Stimulated activated naive B cell treated with anti-CD40 and anti-IgM and Interleukin-4, amounts not matched to agents 10 μg/mL and 1 μg/mL and 100 μg/mL, for 72 hours (primary cell): ENCODE measurements around the gene TFF1.

Experiments
- ATAC-seq, 2 donors: fragments of 150-1000 bp; cut with Tn5 transposase; replicated peaks; 2 replicates each; pipeline ENCODE4 v1.10.0; 2021; ENCODE audit warnings: moderate library complexity in 1 of 2
- DNase-seq: peaks from one replicate; pipeline ENCODE4 v3.0.0; 2021
- H3K27ac Mint-ChIP-seq: one replicate; pipeline ENCODE4 v1.8.0; 2022; ENCODE audit warnings: mild to moderate bottlenecking, mixed read lengths
- H3K27me3 Mint-ChIP-seq, 2 donors: one replicate each; pipeline ENCODE4 v1.8.0; 2022; ENCODE audit warnings: mixed read lengths in 2 of 2
- H3K36me3 Mint-ChIP-seq, 2 donors: one replicate each; pipeline ENCODE4 v1.8.0; 2022; ENCODE audit warnings: mixed read lengths in 2 of 2, mild to moderate bottlenecking in 1 of 2
- H3K4me1 Mint-ChIP-seq, 2 donors: one replicate each; pipeline ENCODE4 v1.8.0; 2022; ENCODE audit warnings: mixed read lengths in 2 of 2, mild to moderate bottlenecking in 1 of 2
- H3K4me3 Mint-ChIP-seq, 2 donors: one replicate each; pipeline ENCODE4 v1.8.0; 2022; ENCODE audit warnings: mild to moderate bottlenecking in 2 of 2, mixed read lengths in 2 of 2, moderate library complexity in 1 of 2
- H3K9me3 Mint-ChIP-seq, 2 donors: one replicate each; pipeline ENCODE4 v1.8.0; 2022; ENCODE audit warnings: mixed read lengths in 2 of 2, mild to moderate bottlenecking in 1 of 2

Gene TFF1

GRCh38 chr21:42344631-42345030, 21.7 kb downstream of the TFF1 start:
- H3K27me3 Mint-ChIP-seq, result peaks cover 0 to 6% of the 10 kb centered on the region in 2 donors
- ATAC-seq, result no peak
- no peaks in the 10 kb centered on the region for H3K36me3 Mint-ChIP-seq
- H3K9me3 Mint-ChIP-seq, result no peaks in the 10 kb centered on the region
- H3K4me1 Mint-ChIP-seq, result no peaks in the 10 kb centered on the region
- DNase-seq, result no peak
- no peak overlapping the region for H3K27ac Mint-ChIP-seq
- H3K4me3 Mint-ChIP-seq, result no peak overlapping the region

- H3K27ac Mint-ChIP-seq, result no peak overlapping the region
- H3K36me3 Mint-ChIP-seq, result no peaks in the 10 kb centered on the region
- no peak overlapping the region for H3K4me3 Mint-ChIP-seq
- no peaks in the 10 kb centered on the region for H3K9me3 Mint-ChIP-seq
- peaks cover 0 to 3% of the 10 kb centered on the region in 2 donors for H3K4me1 Mint-ChIP-seq
- ATAC-seq (no peak), DNase-seq (no peak)
- H3K27me3 Mint-ChIP-seq, result peaks cover 0 to 6% of the 10 kb centered on the region in 2 donors
Observed at GRCh38 chr21:42343963-42344510, 22.3 kb downstream of the TFF1 start.

- ATAC-seq (no peak), DNase-seq (no peak)
- Mint-ChIP-seq H3K36me3 (no peaks in the 10 kb centered on the region), H3K4me3 (no peak overlapping the region), H3K27me3 (peaks cover 0 to 6% of the 10 kb centered on the region in 2 donors), H3K4me1 (peaks cover 0 to 5% of the 10 kb centered on the region in 2 donors), H3K9me3 (no peaks in the 10 kb centered on the region), H3K27ac (no peak overlapping the region)
Observed at GRCh38 chr21:42343556-42343955, 22.8 kb downstream of the TFF1 start.

GRCh38 chr21:42343101-42343500, 23.2 kb downstream of the TFF1 start:
- H3K4me3 Mint-ChIP-seq, result no peak overlapping the region
- DNase-seq (no peak), ATAC-seq (no peak)
- peaks cover 3 to 7% of the 10 kb centered on the region in 2 donors for H3K4me1 Mint-ChIP-seq
- no peak overlapping the region for H3K27ac Mint-ChIP-seq
- H3K9me3 Mint-ChIP-seq, result no peaks in the 10 kb centered on the region
- H3K27me3 Mint-ChIP-seq, result peaks cover 0 to 7% of the 10 kb centered on the region in 2 donors
- H3K36me3 Mint-ChIP-seq, result no peaks in the 10 kb centered on the region

- H3K4me1 Mint-ChIP-seq, result peaks cover 10 to 12% of the 10 kb centered on the region in 2 donors
- ATAC-seq (no peak), DNase-seq (no peak)
- H3K27ac Mint-ChIP-seq, result no peak overlapping the region
- no peaks in the 10 kb centered on the region for H3K9me3 Mint-ChIP-seq
- H3K4me3 Mint-ChIP-seq, result no peak overlapping the region
- H3K36me3 Mint-ChIP-seq, result no peaks in the 10 kb centered on the region
- H3K27me3 Mint-ChIP-seq, result peaks cover 5 to 16% of the 10 kb centered on the region in 2 donors
Observed at GRCh38 chr21:42341776-42342542, 24.4 kb downstream of the TFF1 start.

GRCh38 chr21:42340187-42341050, 25.9 kb downstream of the TFF1 start:
- Mint-ChIP-seq H3K36me3 (no peaks in the 10 kb centered on the region), H3K27me3 (peaks cover 5 to 13% of the 10 kb centered on the region in 2 donors), H3K4me3 (no peak overlapping the region), H3K27ac (no peak overlapping the region), H3K9me3 (no peaks in the 10 kb centered on the region), H3K4me1 (peaks cover 10 to 12% of the 10 kb centered on the region in 2 donors)
- DNase-seq (no peak), ATAC-seq (no peak)

GRCh38 chr21:42338729-42339715, 27.3 kb downstream of the TFF1 start:
- Mint-ChIP-seq H3K9me3 (no peaks in the 10 kb centered on the region), H3K4me3 (no peak overlapping the region), H3K27me3 (peaks cover 5 to 18% of the 10 kb centered on the region in 2 donors), H3K27ac (no peak overlapping the region), H3K4me1 (peaks cover 10 to 12% of the 10 kb centered on the region in 2 donors), H3K36me3 (no peaks in the 10 kb centered on the region)
- ATAC-seq (peak in 1 of 2 donors; percentile 52), DNase-seq (no peak)

- Mint-ChIP-seq H3K4me1 (peaks cover 10 to 12% of the 10 kb centered on the region in 2 donors), H3K27ac (no peak overlapping the region), H3K9me3 (no peaks in the 10 kb centered on the region), H3K27me3 (peaks cover 10 to 24% of the 10 kb centered on the region in 2 donors), H3K4me3 (peak overlapping the region in 1 of 2 donors; percentile 25), H3K36me3 (no peaks in the 10 kb centered on the region)
- DNase-seq (peak; percentile 70), ATAC-seq (peak; percentile 98)
Observed at GRCh38 chr21:42337830-42338728, 28.3 kb downstream of the TFF1 start.

GRCh38 chr21:42337276-42337675, 29.1 kb downstream of the TFF1 start:
- H3K4me3 Mint-ChIP-seq, result no peak overlapping the region

GRCh38 chr21:42336054-42336453, 30.3 kb downstream of the TFF1 start:
- DNase-seq, result no peak
- Mint-ChIP-seq H3K4me3 (no peak overlapping the region), H3K27ac (no peak overlapping the region), H3K36me3 (peaks cover 4 to 9% of the 10 kb centered on the region in 2 donors), H3K27me3 (peaks cover 21 to 32% of the 10 kb centered on the region in 2 donors), H3K9me3 (peaks cover 4 to 14% of the 10 kb centered on the region in 2 donors), H3K4me1 (peaks cover 10 to 12% of the 10 kb centered on the region in 2 donors)
- no peak for ATAC-seq

More at GRCh38 chr21:42337276-42337675, 29.1 kb downstream of the TFF1 start:
- peaks cover 0 to 4% of the 10 kb centered on the region in 2 donors for H3K36me3 Mint-ChIP-seq
- ATAC-seq, result no peak
- H3K27ac Mint-ChIP-seq, result no peak overlapping the region
- peaks cover 15 to 31% of the 10 kb centered on the region in 2 donors for H3K27me3 Mint-ChIP-seq
- peaks cover 10 to 12% of the 10 kb centered on the region in 2 donors for H3K4me1 Mint-ChIP-seq
- H3K9me3 Mint-ChIP-seq, result peaks cover 0 to 4% of the 10 kb centered on the region in 2 donors
- DNase-seq, result no peak

- H3K4me1 Mint-ChIP-seq, result peaks cover 6 to 12% of the 10 kb centered on the region in 2 donors
- ATAC-seq, result no peak
- peaks cover 6 to 18% of the 10 kb centered on the region in 2 donors for H3K9me3 Mint-ChIP-seq
- no peak overlapping the region for H3K27ac Mint-ChIP-seq
- H3K36me3 Mint-ChIP-seq, result peaks cover 5 to 13% of the 10 kb centered on the region in 2 donors
- H3K27me3 Mint-ChIP-seq, result peaks cover 19 to 27% of the 10 kb centered on the region in 2 donors
- no peak for DNase-seq
- no peak overlapping the region for H3K4me3 Mint-ChIP-seq
Observed at GRCh38 chr21:42332557-42333317, 33.6 kb downstream of the TFF1 start.

- no peak for DNase-seq
Observed at GRCh38 chr21:42331660-42332059, 34.7 kb downstream of the TFF1 start.

More at GRCh38 chr21:42331660-42332059, 34.7 kb downstream of the TFF1 start:
- H3K27ac Mint-ChIP-seq, result no peak overlapping the region
- H3K27me3 Mint-ChIP-seq, result peaks cover 16 to 18% of the 10 kb centered on the region in 2 donors
- H3K9me3 Mint-ChIP-seq, result peaks cover 6 to 18% of the 10 kb centered on the region in 2 donors
- H3K4me3 Mint-ChIP-seq, result no peak overlapping the region
- peaks cover 5 to 9% of the 10 kb centered on the region in 2 donors for H3K4me1 Mint-ChIP-seq
- peaks cover 5 to 13% of the 10 kb centered on the region in 2 donors for H3K36me3 Mint-ChIP-seq
- ATAC-seq, result no peak
